DND-41 (cell line): Measurements from ENCODE around the gene ERBB4.

Experiments
- EZH2 ChIP-seq: IDR thresholded peaks from 3 replicates; pipeline ENCODE4 v1.6.1; 2012; ENCODE audit warnings: borderline replicate concordance, low read depth, mild to moderate bottlenecking, moderate library complexity, low read length, inconsistent platforms; ENCODE audit not compliant: severe bottlenecking
- TF ChIP-seq, protein P1 (sequence below): IDR thresholded peaks from 2 replicates; pipeline ENCODE4 v1.5.1; 2012; ENCODE audit warnings: borderline replicate concordance, low read length, moderate library complexity, mild to moderate bottlenecking; ENCODE audit not compliant: poor library complexity, severe bottlenecking; ENCODE audit errors: extremely low read depth

DNA sequence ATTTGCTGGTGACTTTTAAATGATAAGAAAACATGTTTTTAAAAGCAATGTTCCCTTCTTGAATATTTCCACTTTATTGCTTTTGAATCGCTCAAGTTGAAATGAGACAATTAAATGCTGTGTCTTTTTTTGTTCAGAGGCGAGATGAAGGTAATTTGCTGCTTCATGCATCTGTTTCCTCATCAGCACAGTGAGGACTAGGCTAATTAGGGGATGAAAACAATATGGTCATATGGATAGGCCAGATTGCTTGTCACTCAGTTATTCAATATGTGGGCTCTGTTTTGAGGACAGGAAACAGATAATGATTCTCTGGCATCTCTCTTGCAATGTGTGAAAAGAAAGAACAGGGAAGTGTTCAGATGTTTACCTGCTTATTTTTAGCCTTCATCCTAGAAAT lies 61.0 kb downstream of the ERBB4 start:
- TF ChIP-seq, protein P1, sequence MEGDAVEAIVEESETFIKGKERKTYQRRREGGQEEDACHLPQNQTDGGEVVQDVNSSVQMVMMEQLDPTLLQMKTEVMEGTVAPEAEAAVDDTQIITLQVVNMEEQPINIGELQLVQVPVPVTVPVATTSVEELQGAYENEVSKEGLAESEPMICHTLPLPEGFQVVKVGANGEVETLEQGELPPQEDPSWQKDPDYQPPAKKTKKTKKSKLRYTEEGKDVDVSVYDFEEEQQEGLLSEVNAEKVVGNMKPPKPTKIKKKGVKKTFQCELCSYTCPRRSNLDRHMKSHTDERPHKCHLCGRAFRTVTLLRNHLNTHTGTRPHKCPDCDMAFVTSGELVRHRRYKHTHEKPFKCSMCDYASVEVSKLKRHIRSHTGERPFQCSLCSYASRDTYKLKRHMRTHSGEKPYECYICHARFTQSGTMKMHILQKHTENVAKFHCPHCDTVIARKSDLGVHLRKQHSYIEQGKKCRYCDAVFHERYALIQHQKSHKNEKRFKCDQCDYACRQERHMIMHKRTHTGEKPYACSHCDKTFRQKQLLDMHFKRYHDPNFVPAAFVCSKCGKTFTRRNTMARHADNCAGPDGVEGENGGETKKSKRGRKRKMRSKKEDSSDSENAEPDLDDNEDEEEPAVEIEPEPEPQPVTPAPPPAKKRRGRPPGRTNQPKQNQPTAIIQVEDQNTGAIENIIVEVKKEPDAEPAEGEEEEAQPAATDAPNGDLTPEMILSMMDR = no peak
- no peak for TF ChIP-seq EZH2
